ENCODE results near the gene EHD1.

Gene EHD1

GRCh38 chr11:64910451-64911093 is 32.2 kb upstream of the EHD1 start:
- DNase-seq (ENCODE audit: low read depth in 1 of 2, low spot score in 1 of 2): no peak

DNA sequence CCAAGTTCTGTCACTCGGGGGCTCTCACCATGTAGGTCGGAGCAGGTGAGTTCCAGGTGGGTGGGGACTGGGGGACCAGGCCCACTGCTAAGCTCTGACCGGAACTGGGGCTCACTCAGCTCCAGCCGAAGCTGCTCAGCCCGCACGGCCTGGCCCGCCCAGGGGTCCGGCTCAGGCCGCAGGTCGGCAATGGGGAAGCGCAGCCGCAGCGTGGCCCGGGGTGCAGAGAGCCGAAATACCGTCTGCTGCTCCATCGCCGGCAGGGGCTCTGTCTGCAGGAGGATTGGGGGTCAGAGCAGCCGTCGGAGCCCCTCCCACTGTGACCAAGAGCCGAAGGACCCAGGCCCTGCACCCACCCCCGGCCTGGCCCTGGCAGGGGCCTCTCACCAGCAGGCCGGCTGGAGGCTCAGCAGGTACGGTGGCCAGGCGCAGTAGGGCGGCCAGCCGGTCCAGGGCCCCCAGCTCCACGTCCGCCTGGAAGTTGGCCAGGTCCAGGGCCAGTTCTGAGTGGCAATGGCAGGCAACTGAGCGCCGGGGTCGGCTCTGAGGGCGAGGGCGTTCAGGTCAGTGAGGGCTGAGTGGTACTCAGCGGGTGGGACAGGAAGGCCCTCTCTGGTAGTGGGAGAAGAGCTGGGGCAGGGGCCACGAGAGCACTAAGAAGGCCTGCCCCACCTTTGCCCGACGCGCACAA is 31.4 kb upstream of the EHD1 start:
- DNase-seq (ENCODE audit: low read depth in 1 of 2, low spot score in 1 of 2): no peak

DNA sequence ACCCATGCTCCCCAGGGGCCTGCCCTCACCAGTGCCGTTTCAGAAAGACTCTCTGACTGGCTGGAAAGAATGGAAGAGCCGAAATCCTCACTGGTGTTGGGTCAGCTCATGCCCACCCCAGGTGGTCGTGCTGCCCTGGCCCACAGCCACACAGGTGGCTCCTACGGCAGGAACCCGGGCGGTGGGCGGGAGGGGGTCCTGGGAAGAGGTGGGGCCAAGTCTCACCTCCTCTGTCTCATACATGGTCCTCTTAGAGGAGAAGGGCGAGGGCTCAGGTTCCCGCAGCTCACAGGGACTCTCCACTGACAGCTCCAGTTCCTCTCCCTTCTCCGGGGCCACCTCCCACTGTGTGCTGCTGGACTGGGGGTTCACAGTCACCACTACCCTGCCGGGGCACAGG is 30.3 kb upstream of the EHD1 start:
- no peak for DNase-seq (ENCODE audit: low read depth in 1 of 2, low spot score in 1 of 2)

GRCh38 chr11:64906314-64906635 is 27.9 kb upstream of the EHD1 start:
- DNase-seq (ENCODE audit: low read depth in 1 of 2, low spot score in 1 of 2): no peak

GRCh38 chr11:64905516-64906313 is 27.3 kb upstream of the EHD1 start:
- no peak for DNase-seq (ENCODE audit: low read depth in 1 of 2, low spot score in 1 of 2)

GRCh38 chr11:64903291-64903833 is 24.9 kb upstream of the EHD1 start:
- no peak for DNase-seq (ENCODE audit: low read depth in 1 of 2, low spot score in 1 of 2)

GRCh38 chr11:64902102-64902900 is 23.9 kb upstream of the EHD1 start:
- DNase-seq (ENCODE audit: low read depth in 1 of 2, low spot score in 1 of 2): no peak

GRCh38 chr11:64900774-64901173 is 22.4 kb upstream of the EHD1 start:
- DNase-seq (ENCODE audit: low read depth in 1 of 2, low spot score in 1 of 2): no peak

DNA sequence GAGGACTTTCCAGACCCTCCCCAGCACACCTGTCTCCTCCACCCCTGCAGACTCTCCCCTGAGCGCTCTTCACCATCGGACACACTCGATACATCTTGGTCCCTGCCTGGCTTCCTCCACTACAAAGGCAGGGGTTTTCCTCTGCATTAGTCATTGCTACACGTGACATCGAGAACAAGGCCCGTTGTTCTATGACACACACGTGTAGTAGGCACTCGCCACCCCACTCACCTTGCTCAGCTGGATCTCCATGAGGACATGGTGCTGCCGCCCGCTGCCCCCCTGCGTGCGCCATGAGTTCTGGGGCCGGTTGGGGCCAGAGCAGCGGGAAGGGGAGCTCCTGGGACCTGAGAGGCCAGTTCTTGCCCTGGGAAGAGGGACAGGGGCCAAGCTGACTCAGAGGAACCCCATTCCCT is 21.9 kb upstream of the EHD1 start:
- DNase-seq (ENCODE audit: low read depth in 1 of 2, low spot score in 1 of 2): peak; percentile 38 to 41

DNA sequence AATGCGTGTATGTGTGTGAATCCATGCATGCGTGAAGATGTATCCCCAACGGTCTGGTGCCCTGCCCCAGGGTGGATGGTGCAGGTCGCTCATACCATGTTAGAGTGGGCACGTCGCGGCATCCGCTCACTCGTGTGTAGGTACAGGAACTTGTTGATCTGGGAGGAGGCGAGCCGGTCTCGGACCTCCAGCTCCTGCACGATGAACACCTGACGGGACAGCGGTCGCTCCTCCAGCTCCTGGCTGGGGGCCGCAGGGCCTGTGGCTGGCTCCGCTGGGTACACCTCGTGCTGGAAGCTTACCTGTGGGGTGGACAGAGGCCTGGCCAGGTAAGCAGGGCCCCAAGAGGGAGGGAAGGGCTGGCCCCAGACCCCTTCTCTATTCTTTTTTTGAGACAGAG is 20.1 kb upstream of the EHD1 start:
- DNase-seq (ENCODE audit: low read depth in 1 of 2, low spot score in 1 of 2): no peak

- no peak for DNase-seq (ENCODE audit: low read depth in 1 of 2, low spot score in 1 of 2)
Measured at GRCh38 chr11:64898076-64898445, 19.6 kb upstream of the EHD1 start.

DNA sequence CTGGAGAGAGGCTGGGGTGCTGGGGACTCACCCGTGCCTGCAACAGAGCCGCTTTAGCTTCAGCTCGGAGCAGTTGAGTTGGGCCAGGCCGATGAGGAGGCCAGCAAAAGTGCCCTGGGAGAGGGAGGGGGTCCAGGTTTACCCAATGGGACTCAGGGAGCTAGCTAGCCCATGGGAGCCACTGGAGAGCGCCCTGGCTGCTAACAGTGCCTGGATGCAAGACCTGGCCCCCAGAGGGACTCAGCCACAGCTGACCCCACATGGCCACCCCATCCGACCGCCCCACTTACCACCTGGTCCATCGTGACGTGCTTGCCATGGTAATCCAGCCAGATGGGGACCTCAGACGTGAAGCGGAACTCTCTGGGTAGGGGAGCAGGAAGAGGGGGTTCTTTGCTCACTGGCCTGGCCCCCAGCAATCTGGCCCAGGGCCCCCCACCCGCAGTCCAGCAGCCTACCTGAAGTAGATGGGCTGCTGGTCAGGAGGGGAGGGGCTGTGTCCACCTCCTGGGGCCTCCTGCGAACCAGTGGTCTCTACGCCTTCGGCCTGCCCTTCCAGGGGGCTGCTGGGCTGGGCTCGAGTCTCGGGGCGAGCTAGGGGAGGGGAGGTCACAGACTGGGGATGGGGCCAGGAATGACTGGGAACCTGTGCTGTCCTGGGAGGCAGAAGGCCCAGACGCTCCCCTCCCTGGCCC is 19.1 kb upstream of the EHD1 start:
- DNase-seq (ENCODE audit: low read depth in 1 of 2, low spot score in 1 of 2): no peak

DNA sequence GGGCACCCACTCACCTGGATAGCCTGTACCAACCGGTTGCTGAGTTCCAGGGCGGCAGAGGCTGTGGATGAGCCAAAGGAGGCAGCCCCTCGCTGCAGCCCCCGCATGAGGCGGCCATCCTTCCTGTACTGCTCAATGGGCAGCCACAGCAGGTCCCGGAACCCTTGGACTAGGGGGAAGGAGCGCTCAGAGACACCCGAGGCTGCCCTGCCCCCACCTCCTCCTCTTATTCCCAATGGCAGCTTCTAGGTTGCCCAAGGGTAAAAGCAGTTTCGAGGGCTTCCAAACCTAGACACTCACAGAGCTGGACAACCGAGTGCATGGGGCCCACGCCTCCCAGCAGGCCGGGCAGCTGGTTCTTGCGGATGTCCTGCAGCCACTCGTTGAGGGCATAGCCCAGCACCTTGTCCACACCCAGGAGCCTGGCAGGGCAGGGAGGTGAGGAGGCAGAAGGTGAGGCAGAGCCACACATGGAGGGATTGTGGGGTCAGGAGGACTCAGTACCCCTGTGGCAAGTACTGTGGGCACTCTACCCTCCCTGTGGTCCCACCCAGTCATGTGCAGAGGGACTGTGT is 18.1 kb upstream of the EHD1 start:
- DNase-seq (ENCODE audit: low read depth in 1 of 2, low spot score in 1 of 2): no peak

DNA sequence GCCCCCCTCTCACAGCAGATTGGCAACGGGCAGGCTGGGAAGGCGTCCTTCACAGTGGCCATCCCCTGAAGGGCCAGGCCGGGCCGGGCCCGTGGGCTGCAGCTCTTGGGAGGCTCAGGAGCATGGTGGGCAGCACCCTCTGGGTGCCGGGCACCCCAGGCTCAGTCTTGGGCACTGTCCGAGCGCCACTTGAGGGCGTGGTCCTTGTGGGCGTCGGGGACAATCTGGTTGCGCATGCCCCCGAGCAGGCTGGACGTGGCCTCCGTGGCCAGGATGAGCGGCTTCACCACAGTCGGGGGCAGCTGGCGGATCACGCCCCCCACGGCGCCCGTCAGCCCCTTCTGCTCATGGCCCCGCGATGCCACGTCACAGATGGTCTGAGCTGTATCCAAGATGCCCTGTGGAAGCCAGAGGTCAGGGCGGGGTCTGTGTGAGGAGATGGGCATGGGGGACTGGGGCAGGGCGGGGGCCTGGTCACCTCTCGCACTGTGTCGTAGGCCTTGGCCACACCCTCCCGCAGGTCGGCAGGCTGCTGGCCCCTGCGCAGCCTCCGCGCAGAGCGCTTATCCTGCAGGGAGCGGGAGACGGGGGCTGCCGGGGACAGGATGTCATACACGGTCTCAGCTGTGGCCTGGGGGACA is 16.5 kb upstream of the EHD1 start:
- no peak for DNase-seq (ENCODE audit: low read depth in 1 of 2, low spot score in 1 of 2)

DNA sequence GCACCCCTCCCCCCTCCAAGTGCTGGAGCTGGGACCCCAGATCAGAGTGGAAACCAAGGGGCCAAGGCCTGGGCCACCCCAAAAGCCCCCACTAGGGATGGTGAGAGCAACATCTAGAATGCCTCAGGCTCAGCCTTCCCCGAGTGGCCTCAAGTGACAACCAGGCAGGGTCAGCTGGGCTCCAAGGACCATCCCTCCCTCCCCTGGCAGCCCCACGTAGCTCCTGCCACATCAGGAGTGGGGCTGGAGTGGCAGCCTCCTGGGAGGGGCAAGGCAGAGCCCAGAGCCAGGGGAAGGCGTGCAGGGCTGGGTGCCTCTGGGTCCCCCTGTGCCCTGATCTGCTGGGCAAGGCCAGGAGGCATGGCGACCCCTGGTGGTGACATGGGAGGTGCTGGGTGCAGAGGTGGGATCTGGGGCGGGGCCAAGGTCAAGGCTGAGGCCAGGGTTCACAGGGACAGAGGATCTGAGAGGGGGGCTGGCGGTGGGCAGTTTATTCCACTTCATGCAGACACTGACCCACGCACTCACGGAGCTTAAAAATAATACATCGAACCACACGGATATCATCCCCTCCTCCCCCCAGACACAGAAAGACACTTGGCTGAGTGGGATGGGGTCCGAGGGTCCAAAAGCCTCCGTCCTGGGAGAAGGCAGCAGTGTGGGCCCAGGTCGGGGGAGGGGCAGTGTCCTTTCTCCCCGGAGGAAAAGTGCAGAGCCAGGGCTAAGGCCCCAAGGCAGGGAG is 15.8 kb upstream of the EHD1 start:
- DNase-seq (ENCODE audit: low read depth in 1 of 2, low spot score in 1 of 2): peak; percentile 80 to 92

GRCh38 chr11:64893194-64894069 is 15.0 kb upstream of the EHD1 start:
- no peak for DNase-seq (ENCODE audit: low read depth in 1 of 2, low spot score in 1 of 2)

- DNase-seq (ENCODE audit: low read depth in 1 of 2, low spot score in 1 of 2): no peak
Measured at GRCh38 chr11:64892838-64893193, 14.4 kb upstream of the EHD1 start.

GRCh38 chr11:64892411-64892831 is 14.0 kb upstream of the EHD1 start:
- DNase-seq (ENCODE audit: low read depth in 1 of 2, low spot score in 1 of 2): no peak

Data from stimulated activated CD4-positive, alpha-beta T cell treated with anti-CD3 and anti-CD28 coated beads, Interleukin-15, amount 100 ng/mL, for 1 hour (primary cell).